Vagina (tissue), 2 donors: ENCODE results near the gene GPR156.

ENCODE experiments used
- CTCF ChIP-seq, 3 experiments: fragments of 450-650 bp in 2 of 3; fragments of 200-600 bp in 1 of 3; sonication (generic) in 1 of 3; IDR thresholded peaks; one replicate each; pipeline ENCODE4 v1.5.1; 2017 to 2019; ENCODE audit warnings: antibody characterized with exemption in 3 of 3, mild to moderate bottlenecking in 2 of 3, moderate library complexity in 2 of 3
- POLR2A ChIP-seq, 2 donors: fragments of 450-650 bp; IDR thresholded peaks; one replicate each; pipeline ENCODE4 v1.6.1; 2017; ENCODE audit warnings: antibody characterized with exemption in 2 of 2, mild to moderate bottlenecking in 2 of 2, moderate library complexity in 2 of 2
- POLR2AphosphoS5 ChIP-seq, 2 donors: sonication (generic); formaldehyde crosslinking; IDR thresholded peaks; one replicate each; pipeline ENCODE4 v1.9.0; 2017; ENCODE audit warnings: antibody characterized with exemption in 2 of 2, mild to moderate bottlenecking in 2 of 2, low read depth in 1 of 2; ENCODE audit not compliant: insufficient read depth in 1 of 2

- TF ChIP-seq CTCF (IDR thresholded peaks at IDR 0.05), result no peak
- no peak for TF ChIP-seq POLR2A (IDR thresholded peaks at IDR 0.05)
- TF ChIP-seq POLR2AphosphoS5 (IDR thresholded peaks at IDR 0.05; ENCODE audit: insufficient read depth in 1 of 2, low read depth in 1 of 2), result no peak
These were observed 27.1 kb upstream of the GPR156 start for GRCh38 chr3:120311863-120312794.
